Measurements from ENCODE around the gene ANKRD26. TPM values are rescaled to one million over a fixed set of nuclear protein-coding genes. Genes with fewer than 3 reads are reported as not detected.

Gene ANKRD26
- total RNA-seq, 1 experiment from 2014 or later: 2.9 TPM

DNA sequence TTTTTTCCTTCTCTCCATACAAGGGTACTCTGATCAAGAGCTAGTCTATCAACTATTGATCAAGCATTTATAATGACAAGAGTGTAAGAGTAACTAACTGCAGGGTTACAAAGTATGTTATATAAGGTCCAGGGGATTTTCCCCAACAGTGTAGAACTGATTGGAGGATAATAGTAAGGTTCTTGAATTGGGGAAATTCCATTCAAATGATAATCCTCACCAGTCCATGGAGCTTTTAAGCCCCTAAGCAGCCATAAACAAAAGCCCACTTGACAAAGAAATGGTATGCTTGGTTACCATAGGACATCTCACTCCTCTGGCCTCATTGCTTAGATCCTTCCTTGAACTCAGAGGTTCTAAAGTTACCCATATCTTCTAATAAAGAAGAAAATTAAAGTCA, 45.6 kb upstream of the ANKRD26 start:
- peaks cover 30% of the 10 kb centered on the region for H3K36me3 ChIP-seq (ENCODE audit: low read depth, low read length)
- no peaks in the 10 kb centered on the region for H3K9me3 ChIP-seq (ENCODE audit: low read length)
- DNase-seq (no peak), ATAC-seq (no peak)
- no TSS peak for BruUV-seq (replicated peaks)
- TF ChIP-seq EZH2 (IDR thresholded peaks at IDR 0.05; ENCODE audit: low read length, unreplicated experiment) (no peak), CTCF (conservative IDR thresholded peaks at IDR 0.05; ENCODE audit: low read depth, low read length) (no peak), EZH2phosphoT487 (IDR thresholded peaks at IDR 0.05; ENCODE audit: borderline replicate concordance, low read length) (no peak)
- intact Hi-C loops (cut with micrococcal nuclease): no loop called here
- no peaks in the 10 kb centered on the region for H3F3A ChIP-seq (ENCODE audit: low read length, unreplicated experiment)
- H3K4me3 ChIP-seq (ENCODE audit: low read length): no peak overlapping the region
- no peak overlapping the region for H3K9ac ChIP-seq (ENCODE audit: low read length)
- CTCF ChIA-PET: no interaction called here
- 0 out of 2 replicates have a peak, but pooled peaks cover 3% of the 10 kb centered on the region for H4K20me1 ChIP-seq (ENCODE audit: low read length)
- H3K79me2 ChIP-seq (ENCODE audit: low read length): peaks cover 35% of the 10 kb centered on the region
- H2AFZ ChIP-seq (ENCODE audit: low read length): no peak overlapping the region
- H3K4me2 ChIP-seq (ENCODE audit: low read length): no peak overlapping the region
- H3K27ac ChIP-seq (ENCODE audit: low read length): no peak overlapping the region
- no peaks in the 10 kb centered on the region for H3K27me3 ChIP-seq (ENCODE audit: low read length)
- no peaks in the 10 kb centered on the region for H3K9me2 ChIP-seq (replicated peaks; ENCODE audit: low read length)
- no peaks in the 10 kb centered on the region for H3K4me1 ChIP-seq (ENCODE audit: insufficient read depth, low read length)
- POLR2A ChIA-PET (ENCODE audit: unreplicated experiment): no interaction called here

DNA sequence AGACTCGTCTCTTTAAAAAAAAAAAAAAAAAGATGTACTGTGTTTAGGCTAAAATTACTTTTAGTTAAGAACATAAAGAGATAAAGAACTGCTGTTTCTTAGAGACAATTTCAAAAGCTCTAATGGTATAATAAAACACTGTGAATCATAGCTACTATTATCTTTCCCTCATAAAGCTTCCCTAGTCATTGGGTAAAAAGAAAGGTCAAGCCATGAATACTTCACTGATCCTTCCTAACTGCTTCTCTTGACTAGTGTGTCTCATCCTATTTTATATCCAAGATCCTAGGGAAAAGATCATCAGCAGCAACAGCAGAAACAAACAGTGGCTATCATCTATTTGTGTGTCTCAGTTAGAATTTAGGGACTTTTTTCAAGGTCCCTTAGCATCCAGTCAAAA, 43.4 kb upstream of the ANKRD26 start:
- intact Hi-C loops (cut with micrococcal nuclease): no loop called here
- H3K27me3 ChIP-seq (ENCODE audit: low read length): no peaks in the 10 kb centered on the region
- DNase-seq (peak; percentile 9), ATAC-seq (peak; percentile 35; the same call in 1 of the 2 replicates)
- no peaks in the 10 kb centered on the region for H3K9me2 ChIP-seq (replicated peaks; ENCODE audit: low read length)
- H2AFZ ChIP-seq (ENCODE audit: low read length): no peak overlapping the region
- no peaks in the 10 kb centered on the region for H4K20me1 ChIP-seq (ENCODE audit: low read length)
- TF ChIP-seq EZH2phosphoT487 (IDR thresholded peaks at IDR 0.05; ENCODE audit: borderline replicate concordance, low read length): no peak
- TF ChIP-seq CTCF (conservative IDR thresholded peaks at IDR 0.05; ENCODE audit: low read depth, low read length): no peak
- TF ChIP-seq EZH2 (IDR thresholded peaks at IDR 0.05; ENCODE audit: low read length, unreplicated experiment): no peak
- no TSS peak for BruUV-seq (replicated peaks)
- no peaks in the 10 kb centered on the region for H3K9me3 ChIP-seq (ENCODE audit: low read length)
- peaks cover 28% of the 10 kb centered on the region for H3K36me3 ChIP-seq (ENCODE audit: low read depth, low read length)
- no peak overlapping the region for H3K9ac ChIP-seq (ENCODE audit: low read length)
- H3F3A ChIP-seq (ENCODE audit: low read length, unreplicated experiment): no peaks in the 10 kb centered on the region
- H3K79me2 ChIP-seq (ENCODE audit: low read length): peaks cover 12% of the 10 kb centered on the region
- H3K4me2 ChIP-seq (ENCODE audit: low read length): no peak overlapping the region
- H3K27ac ChIP-seq (ENCODE audit: low read length): no peak overlapping the region
- no peak overlapping the region for H3K4me3 ChIP-seq (ENCODE audit: low read length)
- ChIA-PET CTCF (no interaction called here), POLR2A (ENCODE audit: unreplicated experiment) (interaction anchor here (0.7 kb wide), 2 partner anchors 10 to 97 kb away, joined by 7 to 17 read pairs; partner anchors contain the start of genes ACBD5 and YME1L1)
- no peaks in the 10 kb centered on the region for H3K4me1 ChIP-seq (ENCODE audit: insufficient read depth, low read length)

GRCh38 chr10:27138277-27138676, 38.0 kb upstream of the ANKRD26 start:
- DNase-seq (no peak), ATAC-seq (no peak)
- no peaks in the 10 kb centered on the region for H3K4me1 ChIP-seq (ENCODE audit: insufficient read depth, low read length)
- H3K36me3 ChIP-seq (ENCODE audit: low read depth, low read length): peaks cover 32% of the 10 kb centered on the region
- no peaks in the 10 kb centered on the region for H3K9me3 ChIP-seq (ENCODE audit: low read length)
- no peak overlapping the region for H3K27ac ChIP-seq (ENCODE audit: low read length)
- H2AFZ ChIP-seq (ENCODE audit: low read length): no peak overlapping the region
- POLR2A ChIA-PET (ENCODE audit: unreplicated experiment): no interaction called here
- H3K9ac ChIP-seq (ENCODE audit: low read length): no peak overlapping the region
- no TSS peak for BruUV-seq (replicated peaks)
- H3K4me3 ChIP-seq (ENCODE audit: low read length): no peak overlapping the region
- CTCF ChIA-PET: no interaction called here
- no peaks in the 10 kb centered on the region for H3K27me3 ChIP-seq (ENCODE audit: low read length)
- no peak overlapping the region for H3K4me2 ChIP-seq (ENCODE audit: low read length)
- no peaks in the 10 kb centered on the region for H3K9me2 ChIP-seq (replicated peaks; ENCODE audit: low read length)
- no peaks in the 10 kb centered on the region for H3K79me2 ChIP-seq (ENCODE audit: low read length)
- intact Hi-C loops (cut with micrococcal nuclease): no loop called here
- H4K20me1 ChIP-seq (ENCODE audit: low read length): no peaks in the 10 kb centered on the region
- H3F3A ChIP-seq (ENCODE audit: low read length, unreplicated experiment): no peaks in the 10 kb centered on the region
- TF ChIP-seq CTCF (conservative IDR thresholded peaks at IDR 0.05; ENCODE audit: low read depth, low read length): no peak
- no peak for TF ChIP-seq EZH2 (IDR thresholded peaks at IDR 0.05; ENCODE audit: low read length, unreplicated experiment)
- no peak for TF ChIP-seq EZH2phosphoT487 (IDR thresholded peaks at IDR 0.05; ENCODE audit: borderline replicate concordance, low read length)

Data from PC-3 (cell line).